Measurements from ENCODE around the gene ZBTB38.

The ZBTB38 gene

DNA sequence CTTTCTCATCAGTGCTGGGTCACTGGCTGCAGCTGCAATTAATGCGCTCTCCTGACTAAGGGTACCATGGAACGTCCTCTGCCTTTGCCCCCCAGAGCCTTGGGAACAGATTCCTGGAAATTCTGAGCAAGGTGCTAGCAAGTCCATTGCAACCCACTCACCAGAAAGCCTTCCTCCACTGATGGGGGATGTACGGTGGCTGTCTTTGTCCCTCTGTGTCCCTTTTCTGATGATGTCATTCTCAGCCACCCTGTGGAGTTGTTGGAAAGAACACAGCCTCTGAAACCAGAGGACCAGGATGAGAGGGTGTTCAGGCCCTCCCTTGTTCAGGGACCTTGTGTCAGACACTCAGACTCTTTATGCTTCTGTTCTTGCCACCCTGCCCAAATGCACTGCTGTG is 38.1 kb upstream of the ZBTB38 start:
- no peak for TF ChIP-seq ZFX (IDR thresholded peaks at IDR 0.05; ENCODE audit: borderline replicate concordance)
- TF ChIP-seq, protein P1, sequence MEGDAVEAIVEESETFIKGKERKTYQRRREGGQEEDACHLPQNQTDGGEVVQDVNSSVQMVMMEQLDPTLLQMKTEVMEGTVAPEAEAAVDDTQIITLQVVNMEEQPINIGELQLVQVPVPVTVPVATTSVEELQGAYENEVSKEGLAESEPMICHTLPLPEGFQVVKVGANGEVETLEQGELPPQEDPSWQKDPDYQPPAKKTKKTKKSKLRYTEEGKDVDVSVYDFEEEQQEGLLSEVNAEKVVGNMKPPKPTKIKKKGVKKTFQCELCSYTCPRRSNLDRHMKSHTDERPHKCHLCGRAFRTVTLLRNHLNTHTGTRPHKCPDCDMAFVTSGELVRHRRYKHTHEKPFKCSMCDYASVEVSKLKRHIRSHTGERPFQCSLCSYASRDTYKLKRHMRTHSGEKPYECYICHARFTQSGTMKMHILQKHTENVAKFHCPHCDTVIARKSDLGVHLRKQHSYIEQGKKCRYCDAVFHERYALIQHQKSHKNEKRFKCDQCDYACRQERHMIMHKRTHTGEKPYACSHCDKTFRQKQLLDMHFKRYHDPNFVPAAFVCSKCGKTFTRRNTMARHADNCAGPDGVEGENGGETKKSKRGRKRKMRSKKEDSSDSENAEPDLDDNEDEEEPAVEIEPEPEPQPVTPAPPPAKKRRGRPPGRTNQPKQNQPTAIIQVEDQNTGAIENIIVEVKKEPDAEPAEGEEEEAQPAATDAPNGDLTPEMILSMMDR (IDR thresholded peaks at IDR 0.05): no peak
- H3K27ac ChIP-seq: no peak overlapping the region

GRCh38 chr3:141330718-141331376 is 37.5 kb upstream of the ZBTB38 start:
- TF ChIP-seq, protein P1 (IDR thresholded peaks at IDR 0.05): no peak
- no peak for TF ChIP-seq ZFX (IDR thresholded peaks at IDR 0.05; ENCODE audit: borderline replicate concordance)
- H3K27ac ChIP-seq: no peak overlapping the region

GRCh38 chr3:141331377-141332318 is 36.7 kb upstream of the ZBTB38 start:
- TF ChIP-seq, protein P1 (IDR thresholded peaks at IDR 0.05): no peak
- TF ChIP-seq ZFX (IDR thresholded peaks at IDR 0.05; ENCODE audit: borderline replicate concordance): no peak
- H3K27ac ChIP-seq: no peak overlapping the region

GRCh38 chr3:141332416-141332815 is 35.9 kb upstream of the ZBTB38 start:
- TF ChIP-seq, protein P1 (IDR thresholded peaks at IDR 0.05): no peak
- TF ChIP-seq ZFX (IDR thresholded peaks at IDR 0.05; ENCODE audit: borderline replicate concordance): no peak
- H3K27ac ChIP-seq: no peak overlapping the region

DNA sequence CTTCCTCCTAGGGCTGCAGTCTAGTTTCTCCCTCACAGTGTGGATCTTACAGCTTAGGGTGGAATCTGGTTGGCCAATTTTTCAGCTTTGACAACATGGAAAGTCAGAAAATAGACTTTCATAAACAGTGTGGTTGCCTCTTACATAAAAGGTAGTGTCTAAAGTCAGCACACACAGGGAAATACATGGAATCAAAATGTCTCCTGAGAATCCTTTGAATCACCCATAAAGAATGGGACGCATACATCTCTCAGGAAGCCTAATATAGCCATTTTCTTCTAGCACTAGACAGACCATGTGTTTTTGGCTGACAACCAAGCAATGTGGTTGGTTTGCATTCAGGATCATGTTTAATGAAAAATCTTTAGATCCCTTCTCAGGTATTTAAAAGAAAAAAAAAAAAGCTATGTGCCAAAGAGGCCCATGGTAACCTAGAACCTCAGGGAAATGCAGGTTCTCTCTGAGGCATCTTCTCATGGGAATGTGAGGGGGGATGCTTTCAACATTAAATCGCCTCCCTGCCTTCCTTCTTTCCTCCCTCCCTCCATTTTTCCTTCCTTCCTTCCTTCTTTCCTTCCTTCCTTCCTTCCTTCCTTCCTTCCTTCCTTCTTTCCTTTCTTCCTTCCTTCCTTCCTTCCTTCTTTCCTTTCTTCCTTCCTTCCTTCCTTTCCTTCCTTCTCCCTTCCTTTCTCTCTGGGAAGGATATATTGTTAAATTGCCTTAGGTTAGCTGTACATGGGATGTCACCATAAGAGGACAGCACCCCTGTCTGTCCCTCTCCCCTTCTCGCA is 34.3 kb upstream of the ZBTB38 start:
- TF ChIP-seq ZFX (IDR thresholded peaks at IDR 0.05; ENCODE audit: borderline replicate concordance): no peak
- TF ChIP-seq, protein P1 (IDR thresholded peaks at IDR 0.05): no peak
- no peak overlapping the region for H3K27ac ChIP-seq

GRCh38 chr3:141334627-141335250 is 33.6 kb upstream of the ZBTB38 start:
- H3K27ac ChIP-seq: no peak overlapping the region

More at GRCh38 chr3:141334627-141335250, 33.6 kb upstream of the ZBTB38 start:
- TF ChIP-seq, protein P1 (IDR thresholded peaks at IDR 0.05): no peak
- TF ChIP-seq ZFX (IDR thresholded peaks at IDR 0.05; ENCODE audit: borderline replicate concordance): no peak

Data from 22Rv1 (cell line).